ENCODE measurements around the gene CDKN2B. TPM values are rescaled to one million over a fixed set of nuclear protein-coding genes. Genes with fewer than 3 reads are reported as not detected.

CDKN2B gene
- total and polyA plus RNA-seq, 4 donors, result 0.32 to 1.3 (median 0.54) TPM

DNA sequence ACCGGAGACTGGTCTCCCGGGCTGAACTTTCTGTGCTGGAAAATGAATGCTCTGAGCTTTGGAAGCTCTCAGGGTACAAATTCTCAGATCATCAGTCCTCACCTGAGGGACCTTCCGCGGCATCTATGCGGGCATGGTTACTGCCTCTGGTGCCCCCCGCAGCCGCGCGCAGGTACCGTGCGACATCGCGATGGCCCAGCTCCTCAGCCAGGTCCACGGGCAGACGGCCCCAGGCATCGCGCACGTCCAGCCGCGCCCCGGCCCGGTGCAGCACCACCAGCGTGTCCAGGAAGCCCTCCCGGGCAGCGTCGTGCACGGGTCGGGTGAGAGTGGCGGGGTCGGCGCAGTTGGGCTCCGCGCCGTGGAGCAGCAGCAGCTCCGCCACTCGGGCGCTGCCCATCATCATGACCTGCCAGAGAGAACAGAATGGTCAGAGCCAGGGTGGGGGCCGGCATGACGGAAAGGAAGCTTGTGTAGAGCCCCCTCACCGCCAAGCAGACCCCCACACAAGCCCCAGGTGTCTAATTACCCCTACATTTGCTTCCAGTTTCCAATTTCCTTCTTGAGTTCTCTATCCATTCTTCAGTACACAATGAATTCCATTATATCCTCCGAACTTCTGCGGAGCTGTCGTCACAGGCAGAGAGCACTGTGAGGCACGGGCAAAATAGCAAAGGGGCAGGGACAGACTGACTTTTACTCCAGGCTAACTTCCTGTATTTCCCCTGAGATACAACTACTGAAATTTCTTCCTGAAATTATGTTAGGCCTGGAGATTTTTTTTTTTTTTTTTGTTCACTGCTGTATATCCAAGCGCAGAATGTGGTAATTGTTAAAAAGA is 38.1 kb downstream of the CDKN2B start:
- DNase-seq (ENCODE audit: low spot score), result no peak
- WGBS, result 11% methylated on average over 45 of the region's 45 CpGs

DNA sequence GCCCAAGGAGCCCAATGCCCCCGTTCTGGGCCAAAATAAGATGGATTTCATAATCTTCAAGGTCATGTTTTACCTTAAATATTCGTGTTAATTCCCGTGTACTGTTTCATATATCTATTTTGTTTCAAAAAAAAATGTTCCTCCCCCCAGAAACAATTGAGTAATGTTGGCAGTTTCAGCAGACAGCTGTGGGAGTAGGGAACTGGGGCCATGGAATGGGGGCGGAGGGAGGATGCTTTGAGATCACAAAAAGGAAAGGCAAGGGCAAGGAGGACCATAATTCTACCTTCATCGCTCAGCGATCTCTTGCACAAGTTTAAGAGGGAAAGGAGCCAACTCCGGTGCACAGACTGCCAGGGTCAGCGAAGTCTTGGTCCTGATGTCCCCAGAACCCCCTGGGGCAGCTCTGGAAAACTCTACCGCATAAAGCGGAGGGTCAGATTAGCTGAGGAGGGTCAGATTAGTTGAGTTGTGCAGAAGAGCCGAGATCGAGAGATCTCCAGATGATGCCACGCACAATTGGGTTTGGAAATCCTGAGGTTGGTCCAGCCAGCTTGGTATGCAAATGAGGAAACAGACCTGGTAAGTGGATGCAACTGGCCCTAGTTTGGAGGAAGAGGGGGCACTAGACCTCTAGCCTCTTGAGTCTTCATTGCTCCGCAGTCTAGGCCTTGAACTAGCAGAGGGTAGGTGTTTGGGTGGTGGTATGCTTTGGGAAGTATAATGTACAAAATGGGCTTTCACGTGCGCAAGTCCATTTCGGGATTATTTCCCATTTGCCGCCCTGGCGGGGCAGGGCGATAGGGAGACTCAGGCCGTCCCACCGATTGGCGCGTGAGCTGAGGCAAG is 38.9 kb downstream of the CDKN2B start:
- Histone ChIP-seq H3K4me3 (ENCODE audit: low read depth in 1 of 3, low read length in 3 of 3) (no peak overlapping the region), H3K4me1 (ENCODE audit: control insufficient read depth in 4 of 4, insufficient read depth in 4 of 4, low read length in 3 of 4) (peaks cover 11 to 24% (median 17%) of the 10 kb centered on the region in 4 donors), H3K9me3 (ENCODE audit: control insufficient read depth in 4 of 4, low read length in 3 of 4) (peaks cover 0 to 18% (median 1%) of the 10 kb centered on the region in 4 donors), H3K36me3 (ENCODE audit: control insufficient read depth in 4 of 4, insufficient read depth in 3 of 4, low read depth in 1 of 4, low read length in 3 of 4) (no peaks in the 10 kb centered on the region), H3K27me3 (ENCODE audit: control insufficient read depth in 4 of 4, insufficient read depth in 4 of 4, low read length in 3 of 4) (peaks cover 3 to 44% (median 27%) of the 10 kb centered on the region in 4 donors), H3K9ac (ENCODE audit: low read depth in 1 of 2, low read length in 2 of 2) (no peak overlapping the region), H3K27ac (ENCODE audit: low read depth in 1 of 2, low read length in 2 of 2) (no peak overlapping the region)
- WGBS, result 15% methylated on average over 24 of the region's 24 CpGs
- no peak for DNase-seq (ENCODE audit: low spot score)
- TF ChIP-seq, protein P1, sequence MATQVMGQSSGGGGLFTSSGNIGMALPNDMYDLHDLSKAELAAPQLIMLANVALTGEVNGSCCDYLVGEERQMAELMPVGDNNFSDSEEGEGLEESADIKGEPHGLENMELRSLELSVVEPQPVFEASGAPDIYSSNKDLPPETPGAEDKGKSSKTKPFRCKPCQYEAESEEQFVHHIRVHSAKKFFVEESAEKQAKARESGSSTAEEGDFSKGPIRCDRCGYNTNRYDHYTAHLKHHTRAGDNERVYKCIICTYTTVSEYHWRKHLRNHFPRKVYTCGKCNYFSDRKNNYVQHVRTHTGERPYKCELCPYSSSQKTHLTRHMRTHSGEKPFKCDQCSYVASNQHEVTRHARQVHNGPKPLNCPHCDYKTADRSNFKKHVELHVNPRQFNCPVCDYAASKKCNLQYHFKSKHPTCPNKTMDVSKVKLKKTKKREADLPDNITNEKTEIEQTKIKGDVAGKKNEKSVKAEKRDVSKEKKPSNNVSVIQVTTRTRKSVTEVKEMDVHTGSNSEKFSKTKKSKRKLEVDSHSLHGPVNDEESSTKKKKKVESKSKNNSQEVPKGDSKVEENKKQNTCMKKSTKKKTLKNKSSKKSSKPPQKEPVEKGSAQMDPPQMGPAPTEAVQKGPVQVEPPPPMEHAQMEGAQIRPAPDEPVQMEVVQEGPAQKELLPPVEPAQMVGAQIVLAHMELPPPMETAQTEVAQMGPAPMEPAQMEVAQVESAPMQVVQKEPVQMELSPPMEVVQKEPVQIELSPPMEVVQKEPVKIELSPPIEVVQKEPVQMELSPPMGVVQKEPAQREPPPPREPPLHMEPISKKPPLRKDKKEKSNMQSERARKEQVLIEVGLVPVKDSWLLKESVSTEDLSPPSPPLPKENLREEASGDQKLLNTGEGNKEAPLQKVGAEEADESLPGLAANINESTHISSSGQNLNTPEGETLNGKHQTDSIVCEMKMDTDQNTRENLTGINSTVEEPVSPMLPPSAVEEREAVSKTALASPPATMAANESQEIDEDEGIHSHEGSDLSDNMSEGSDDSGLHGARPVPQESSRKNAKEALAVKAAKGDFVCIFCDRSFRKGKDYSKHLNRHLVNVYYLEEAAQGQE (IDR thresholded peaks at IDR 0.05), result no peak
- TF ChIP-seq HNF4A (conservative IDR thresholded peaks at IDR 0.05) (no peak), FOXA1 (IDR thresholded peaks at IDR 0.05) (no peak), TAF1 (conservative IDR thresholded peaks at IDR 0.05) (no peak), JUND (IDR thresholded peaks at IDR 0.05) (no peak), NR2F2 (IDR thresholded peaks at IDR 0.05) (no peak), FOXA2 (IDR thresholded peaks at IDR 0.05) (no peak), RXRA (IDR thresholded peaks at IDR 0.05) (no peak)
- TF ChIP-seq, protein P2, sequence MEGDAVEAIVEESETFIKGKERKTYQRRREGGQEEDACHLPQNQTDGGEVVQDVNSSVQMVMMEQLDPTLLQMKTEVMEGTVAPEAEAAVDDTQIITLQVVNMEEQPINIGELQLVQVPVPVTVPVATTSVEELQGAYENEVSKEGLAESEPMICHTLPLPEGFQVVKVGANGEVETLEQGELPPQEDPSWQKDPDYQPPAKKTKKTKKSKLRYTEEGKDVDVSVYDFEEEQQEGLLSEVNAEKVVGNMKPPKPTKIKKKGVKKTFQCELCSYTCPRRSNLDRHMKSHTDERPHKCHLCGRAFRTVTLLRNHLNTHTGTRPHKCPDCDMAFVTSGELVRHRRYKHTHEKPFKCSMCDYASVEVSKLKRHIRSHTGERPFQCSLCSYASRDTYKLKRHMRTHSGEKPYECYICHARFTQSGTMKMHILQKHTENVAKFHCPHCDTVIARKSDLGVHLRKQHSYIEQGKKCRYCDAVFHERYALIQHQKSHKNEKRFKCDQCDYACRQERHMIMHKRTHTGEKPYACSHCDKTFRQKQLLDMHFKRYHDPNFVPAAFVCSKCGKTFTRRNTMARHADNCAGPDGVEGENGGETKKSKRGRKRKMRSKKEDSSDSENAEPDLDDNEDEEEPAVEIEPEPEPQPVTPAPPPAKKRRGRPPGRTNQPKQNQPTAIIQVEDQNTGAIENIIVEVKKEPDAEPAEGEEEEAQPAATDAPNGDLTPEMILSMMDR (IDR thresholded peaks at IDR 0.05; ENCODE audit: low read depth, low read length, missing input control), result no peak
- TF ChIP-seq, protein P3, sequence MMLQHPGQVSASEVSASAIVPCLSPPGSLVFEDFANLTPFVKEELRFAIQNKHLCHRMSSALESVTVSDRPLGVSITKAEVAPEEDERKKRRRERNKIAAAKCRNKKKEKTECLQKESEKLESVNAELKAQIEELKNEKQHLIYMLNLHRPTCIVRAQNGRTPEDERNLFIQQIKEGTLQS (IDR thresholded peaks at IDR 0.05), result no peak
- TF ChIP-seq, protein P4, sequence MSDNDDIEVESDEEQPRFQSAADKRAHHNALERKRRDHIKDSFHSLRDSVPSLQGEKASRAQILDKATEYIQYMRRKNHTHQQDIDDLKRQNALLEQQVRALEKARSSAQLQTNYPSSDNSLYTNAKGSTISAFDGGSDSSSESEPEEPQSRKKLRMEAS (IDR thresholded peaks at IDR 0.05), result no peak

More for the DNA sequence above, 38.1 kb downstream of the CDKN2B start:
- peaks cover 3 to 51% (median 25%) of the 10 kb centered on the region in 4 donors for H3K27me3 ChIP-seq (ENCODE audit: control insufficient read depth in 4 of 4, insufficient read depth in 4 of 4, low read length in 3 of 4)
- TF ChIP-seq FOXA2 (IDR thresholded peaks at IDR 0.05) (no peak), SP1 (IDR thresholded peaks at IDR 0.05) (no peak), GABPA (IDR thresholded peaks at IDR 0.05 in 1 of 2, conservative IDR thresholded peaks at IDR 0.05 in 1 of 2) (no peak), RAD21 (IDR thresholded peaks at IDR 0.05) (no peak)
- TF ChIP-seq, protein P2 (IDR thresholded peaks at IDR 0.05; ENCODE audit: low read depth, low read length, missing input control), result no peak
- TF ChIP-seq, protein P1 (IDR thresholded peaks at IDR 0.05), result no peak
- H3K36me3 ChIP-seq (ENCODE audit: control insufficient read depth in 4 of 4, insufficient read depth in 3 of 4, low read depth in 1 of 4, low read length in 3 of 4), result no peaks in the 10 kb centered on the region
- no peak overlapping the region for H3K9ac ChIP-seq (ENCODE audit: low read depth in 1 of 2, low read length in 2 of 2)
- no peak overlapping the region for H3K27ac ChIP-seq (ENCODE audit: low read depth in 1 of 2, low read length in 2 of 2)
- H3K4me1 ChIP-seq (ENCODE audit: control insufficient read depth in 4 of 4, insufficient read depth in 4 of 4, low read length in 3 of 4), result peaks cover 7 to 20% (median 15%) of the 10 kb centered on the region in 4 donors
- no peak overlapping the region for H3K4me3 ChIP-seq (ENCODE audit: low read depth in 1 of 3, low read length in 3 of 3)
- H3K9me3 ChIP-seq (ENCODE audit: control insufficient read depth in 4 of 4, low read length in 3 of 4), result peaks cover 0 to 18% (median 1%) of the 10 kb centered on the region in 4 donors

Measured in liver (tissue), 9 donors.